K562 (cell line): ENCODE data around the gene PHF21A. TPM values are rescaled to one million over a fixed set of nuclear protein-coding genes. Genes with fewer than 3 reads are reported as not detected.

Source experiments
- CBFA2T3 ChIP-seq: fragments of 450-650 bp; IDR thresholded peaks from 2 replicates; pipeline ENCODE4 v1.6.1; 2017
- CSDE1 ChIP-seq, 2 experiments: fragments of 450-650 bp; IDR thresholded peaks; 2 replicates each; pipeline ENCODE4 v1.6.1; 2016; ENCODE audit warnings: mild to moderate bottlenecking in 1 of 2
- CXXC5 ChIP-seq: fragments of 250-450 bp; sonication (Bioruptor Pico); IDR thresholded peaks from 2 replicates; pipeline ENCODE4 v1.8.0; 2022; ENCODE audit warnings: inconsistent platforms, mild to moderate bottlenecking, moderate library complexity
- EP400 ChIP-seq: fragments of 450-650 bp; IDR thresholded peaks from 2 replicates; pipeline ENCODE4 v1.6.1; 2017; ENCODE audit warnings: antibody characterized with exemption, mild to moderate bottlenecking, moderate library complexity
- ETV5 ChIP-seq: sonication (generic); formaldehyde crosslinking; IDR thresholded peaks from 2 replicates; pipeline ENCODE4 v1.4.0; 2020; ENCODE audit warnings: low read depth, mild to moderate bottlenecking, missing genetic modification reagents
- EWSR1 ChIP-seq: fragments of 450-650 bp; IDR thresholded peaks from 2 replicates; pipeline ENCODE4 v1.6.1; 2018; ENCODE audit warnings: borderline replicate concordance, mild to moderate bottlenecking, low read depth, moderate library complexity; ENCODE audit not compliant: partially characterized antibody
- FIP1L1 ChIP-seq: fragments of 200-400 bp; formaldehyde crosslinking; IDR thresholded peaks from 2 replicates; pipeline ENCODE4 v1.6.1; 2018; ENCODE audit warnings: mild to moderate bottlenecking, low read depth, low read length; ENCODE audit not compliant: poor library complexity, severe bottlenecking
- GABPA ChIP-seq: fragments of 200-800 bp; sonication (Bioruptor generic); conservative IDR thresholded peaks from 2 replicates; pipeline ENCODE4 v1.6.1; 2016; ENCODE audit warnings: low read depth, missing genetic modification characterization, missing compliant biosample characterization
- KLF16 ChIP-seq: IDR thresholded peaks from 2 replicates; pipeline ENCODE4 v1.6.1; 2016; ENCODE audit warnings: antibody characterized with exemption
- L3MBTL2 ChIP-seq: fragments of 450-650 bp; IDR thresholded peaks from 2 replicates; pipeline ENCODE4 v1.6.1; 2016; ENCODE audit warnings: mild to moderate bottlenecking, moderate library complexity
- MAZ ChIP-seq, 2 experiments: fragments of 450-650 bp in 1 of 2; sonication (generic) in 1 of 2; formaldehyde crosslinking; IDR thresholded peaks in 1 of 2; conservative IDR thresholded peaks in 1 of 2; 2 replicates each; pipeline versions ENCODE4 v1.4.0 to v1.5.0; 2020; ENCODE audit warnings: mild to moderate bottlenecking in 1 of 2, missing genetic modification reagents in 1 of 2
- MTA2 ChIP-seq: fragments of 450-650 bp; IDR thresholded peaks from 2 replicates; pipeline ENCODE4 v1.6.1; 2016; ENCODE audit warnings: low read depth
- MXI1 ChIP-seq: IDR thresholded peaks from 2 replicates; pipeline ENCODE4 v1.6.1; 2011; ENCODE audit warnings: low read depth, mild to moderate bottlenecking, improper control_type of control experiment, low read length
- PHTF2 ChIP-seq: fragments of 250-450 bp; sonication (Bioruptor Pico); IDR thresholded peaks from 2 replicates; pipeline ENCODE4 v1.5.0; 2021; ENCODE audit warnings: mild to moderate bottlenecking
- SAP30 ChIP-seq: fragments of 200-600 bp; sonication (generic); IDR thresholded peaks from 2 replicates; pipeline ENCODE4 v1.6.1; 2012; ENCODE audit warnings: borderline replicate concordance, low read depth, mild to moderate bottlenecking, moderate library complexity, low read length, control low read depth, inconsistent platforms; ENCODE audit not compliant: insufficient read depth, poor library complexity, severe bottlenecking
- ZNF282 ChIP-seq: sonication (generic); formaldehyde crosslinking; IDR thresholded peaks from 2 replicates; pipeline ENCODE4 v1.8.1; 2023; ENCODE audit warnings: missing genetic modification reagents
- ZNF507 ChIP-seq: conservative IDR thresholded peaks from 2 replicates; pipeline ENCODE4 v1.6.1; 2017; ENCODE audit warnings: missing genetic modification characterization, missing compliant biosample characterization
- ZNF561 ChIP-seq: fragments of 450-650 bp; formaldehyde crosslinking; conservative IDR thresholded peaks from 2 replicates; pipeline ENCODE4 v1.4.0; 2020; ENCODE audit warnings: mild to moderate bottlenecking, moderate library complexity
- ZNF583 ChIP-seq: fragments of 250-450 bp; sonication (Bioruptor Pico); IDR thresholded peaks from 2 replicates; pipeline ENCODE4 v1.4.0; 2020
- ZNF79 ChIP-seq: fragments of 250-450 bp; sonication (Bioruptor Pico); IDR thresholded peaks from 2 replicates; pipeline ENCODE4 v1.4.0; 2020; ENCODE audit warnings: low read depth, mild to moderate bottlenecking, moderate library complexity
- polyA plus RNA-seq, 8 experiments: library from polyadenylated mRNA; depleted of rRNA in 4 of 8; stranded (reverse) in 5 of 8; unstranded in 3 of 8; fragments of >200 nt; fragmentation: Nextera tagmentation in 2 of 8; fragmentation: Illumina TruSeq in 1 of 8; extraction: Ambion mirVana in 2 of 8; extraction: Trizol in 1 of 8; gene quantifications; 2 replicates each; pipeline versions ENCODE4 v1.2.1 to v1.2.3, GENCODE V29; 2011 to 2014; ENCODE audit warnings: inconsistent platforms in 1 of 8, missing spikeins in 1 of 8
- total RNA-seq, 7 experiments: library from RNA; depleted of rRNA in 6 of 7; stranded (reverse); fragments of >200 nt in 6 of 7; fragmentation: Illumina TruSeq in 2 of 7; extraction: Trizol in 2 of 7; gene quantifications; 2 replicates each; pipeline versions ENCODE4 v1.2.1 to v1.2.3, GENCODE V29; 2011 to 2021; ENCODE audit warnings: low replicate concordance in 1 of 7
- TF ChIP-seq, protein P1 (sequence below), 2 experiments: fragments of 450-650 bp in 1 of 2; IDR thresholded peaks; 2 replicates each; pipeline ENCODE4 v1.6.1; 2011 to 2017; ENCODE audit warnings: low read depth in 2 of 2, antibody characterized with exemption in 1 of 2, borderline replicate concordance in 1 of 2, low read length in 1 of 2, mild to moderate bottlenecking in 1 of 2, mixed read lengths in 1 of 2; ENCODE audit not compliant: control insufficient read depth in 1 of 2
- TF ChIP-seq, protein P2 (sequence below): sonication (generic); formaldehyde crosslinking; IDR thresholded peaks from 2 replicates; pipeline ENCODE4 v1.9.0; 2022; ENCODE audit warnings: mild to moderate bottlenecking, missing genetic modification reagents
- TF ChIP-seq, protein P3 (sequence below): fragments of 450-650 bp; IDR thresholded peaks from 2 replicates; pipeline ENCODE4 v1.7.1; 2018; ENCODE audit warnings: mild to moderate bottlenecking, low read depth; ENCODE audit not compliant: partially characterized antibody

Gene PHF21A
- total and polyA plus RNA-seq, 9 of the 15 experiments (the other 6 are each of a cell fraction or from before 2014, with no cell fraction given) = 1.5 to 32.4 (median 10.7) TPM

DNA sequence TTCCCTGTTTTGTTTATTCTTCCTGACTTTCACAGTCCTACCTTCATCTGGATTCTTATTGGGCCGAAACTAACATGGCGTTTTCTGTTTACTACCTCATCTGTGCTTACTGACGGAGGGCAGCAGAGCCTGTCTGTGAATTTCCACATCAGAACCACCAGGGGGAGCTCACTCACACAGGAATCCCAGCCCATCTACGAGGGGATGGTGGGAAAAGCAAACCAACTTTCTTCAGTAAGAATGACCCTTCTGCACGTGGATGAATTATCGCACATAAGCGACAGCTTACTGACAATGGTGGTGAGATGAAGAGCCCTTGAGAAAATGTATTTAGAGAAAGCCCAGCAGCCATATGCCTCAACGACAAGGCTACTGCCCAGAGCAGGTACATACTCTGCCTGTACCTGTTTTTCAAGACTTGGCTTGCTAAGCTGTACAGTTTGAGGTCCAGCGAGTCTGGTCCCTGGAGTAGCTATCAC, 156.3 kb downstream of the PHF21A start (continued):
- TF ChIP-seq, protein P1, sequence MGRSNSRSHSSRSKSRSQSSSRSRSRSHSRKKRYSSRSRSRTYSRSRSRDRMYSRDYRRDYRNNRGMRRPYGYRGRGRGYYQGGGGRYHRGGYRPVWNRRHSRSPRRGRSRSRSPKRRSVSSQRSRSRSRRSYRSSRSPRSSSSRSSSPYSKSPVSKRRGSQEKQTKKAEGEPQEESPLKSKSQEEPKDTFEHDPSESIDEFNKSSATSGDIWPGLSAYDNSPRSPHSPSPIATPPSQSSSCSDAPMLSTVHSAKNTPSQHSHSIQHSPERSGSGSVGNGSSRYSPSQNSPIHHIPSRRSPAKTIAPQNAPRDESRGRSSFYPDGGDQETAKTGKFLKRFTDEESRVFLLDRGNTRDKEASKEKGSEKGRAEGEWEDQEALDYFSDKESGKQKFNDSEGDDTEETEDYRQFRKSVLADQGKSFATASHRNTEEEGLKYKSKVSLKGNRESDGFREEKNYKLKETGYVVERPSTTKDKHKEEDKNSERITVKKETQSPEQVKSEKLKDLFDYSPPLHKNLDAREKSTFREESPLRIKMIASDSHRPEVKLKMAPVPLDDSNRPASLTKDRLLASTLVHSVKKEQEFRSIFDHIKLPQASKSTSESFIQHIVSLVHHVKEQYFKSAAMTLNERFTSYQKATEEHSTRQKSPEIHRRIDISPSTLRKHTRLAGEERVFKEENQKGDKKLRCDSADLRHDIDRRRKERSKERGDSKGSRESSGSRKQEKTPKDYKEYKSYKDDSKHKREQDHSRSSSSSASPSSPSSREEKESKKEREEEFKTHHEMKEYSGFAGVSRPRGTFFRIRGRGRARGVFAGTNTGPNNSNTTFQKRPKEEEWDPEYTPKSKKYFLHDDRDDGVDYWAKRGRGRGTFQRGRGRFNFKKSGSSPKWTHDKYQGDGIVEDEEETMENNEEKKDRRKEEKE (IDR thresholded peaks at IDR 0.05; ENCODE audit: borderline replicate concordance in 1 of 2, control insufficient read depth in 1 of 2, low read depth in 2 of 2, low read length in 1 of 2) = no peak
- TF ChIP-seq KLF16 (no peak; the same call in 1 of the 2 replicates), ZNF561 (CRISPR knock-in tag) (no peak), PHTF2 (CRISPR knock-in tag) (no peak), MXI1 (no peak), L3MBTL2 (peak; percentile 93), ZNF507 (tag) (no peak), FIP1L1 (no peak), ZNF79 (no peak), CBFA2T3 (no peak), MTA2 (no peak), ZNF282 (no peak), ZNF583 (CRISPR knock-in tag) (no peak), CXXC5 (peak; percentile 58), ETV5 (no peak), EWSR1 (no peak), GABPA (tag) (no peak), SAP30 (no peak), EP400 (peak; percentile 51; the same call in 1 of the 2 replicates), MAZ (CRISPR knock-in tag; conservative IDR thresholded peaks at IDR 0.05 in 1 of 2, IDR thresholded peaks at IDR 0.05 in 1 of 2) (peak in 1 of 2 experiments; percentile 41; a peak in 1 of 4 replicates), CSDE1 (IDR thresholded peaks at IDR 0.05) (no peak)
- TF ChIP-seq, protein P2, sequence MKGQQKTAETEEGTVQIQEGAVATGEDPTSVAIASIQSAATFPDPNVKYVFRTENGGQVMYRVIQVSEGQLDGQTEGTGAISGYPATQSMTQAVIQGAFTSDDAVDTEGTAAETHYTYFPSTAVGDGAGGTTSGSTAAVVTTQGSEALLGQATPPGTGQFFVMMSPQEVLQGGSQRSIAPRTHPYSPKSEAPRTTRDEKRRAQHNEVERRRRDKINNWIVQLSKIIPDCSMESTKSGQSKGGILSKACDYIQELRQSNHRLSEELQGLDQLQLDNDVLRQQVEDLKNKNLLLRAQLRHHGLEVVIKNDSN (CRISPR knock-in tag) = peak; percentile 36; the same call in 1 of the 2 replicates
- TF ChIP-seq, protein P3, sequence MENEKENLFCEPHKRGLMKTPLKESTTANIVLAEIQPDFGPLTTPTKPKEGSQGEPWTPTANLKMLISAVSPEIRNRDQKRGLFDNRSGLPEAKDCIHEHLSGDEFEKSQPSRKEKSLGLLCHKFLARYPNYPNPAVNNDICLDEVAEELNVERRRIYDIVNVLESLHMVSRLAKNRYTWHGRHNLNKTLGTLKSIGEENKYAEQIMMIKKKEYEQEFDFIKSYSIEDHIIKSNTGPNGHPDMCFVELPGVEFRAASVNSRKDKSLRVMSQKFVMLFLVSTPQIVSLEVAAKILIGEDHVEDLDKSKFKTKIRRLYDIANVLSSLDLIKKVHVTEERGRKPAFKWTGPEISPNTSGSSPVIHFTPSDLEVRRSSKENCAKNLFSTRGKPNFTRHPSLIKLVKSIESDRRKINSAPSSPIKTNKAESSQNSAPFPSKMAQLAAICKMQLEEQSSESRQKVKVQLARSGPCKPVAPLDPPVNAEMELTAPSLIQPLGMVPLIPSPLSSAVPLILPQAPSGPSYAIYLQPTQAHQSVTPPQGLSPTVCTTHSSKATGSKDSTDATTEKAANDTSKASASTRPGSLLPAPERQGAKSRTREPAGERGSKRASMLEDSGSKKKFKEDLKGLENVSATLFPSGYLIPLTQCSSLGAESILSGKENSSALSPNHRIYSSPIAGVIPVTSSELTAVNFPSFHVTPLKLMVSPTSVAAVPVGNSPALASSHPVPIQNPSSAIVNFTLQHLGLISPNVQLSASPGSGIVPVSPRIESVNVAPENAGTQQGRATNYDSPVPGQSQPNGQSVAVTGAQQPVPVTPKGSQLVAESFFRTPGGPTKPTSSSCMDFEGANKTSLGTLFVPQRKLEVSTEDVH = peak; percentile 56
